SU-DHL-6 (cell line): Measurements from ENCODE around the gene BMP2K.

Experiments used
- H2AFZ ChIP-seq: fragments of 200-600 bp; sonication (generic); 2 replicates; pipeline ENCODE4 v1.6.1; 2014; ENCODE audit warnings: low read depth, mild to moderate bottlenecking, moderate library complexity, mixed read lengths, antibody characterized with exemption, low read length; ENCODE audit not compliant: severe bottlenecking
- H3F3A ChIP-seq: fragments of 200-600 bp; shearing (Covaris generic); 2 replicates; pipeline ENCODE4 v1.6.0; 2016; ENCODE audit warnings: antibody characterized with exemption, mild to moderate bottlenecking; ENCODE audit not compliant: insufficient read depth
- H3K27ac ChIP-seq: fragments of 200-600 bp; sonication (generic); 2 replicates; pipeline ENCODE4 v1.5.1; 2016; ENCODE audit warnings: low read depth, mild to moderate bottlenecking, low read length, moderate library complexity, mixed read lengths
- H3K27me3 ChIP-seq: fragments of 200-600 bp; sonication (generic), shearing (Covaris generic); 2 replicates; pipeline ENCODE4 v1.6.0; 2014; ENCODE audit warnings: mild to moderate bottlenecking, low read length
- H3K36me3 ChIP-seq: fragments of 200-600 bp; sonication (generic); 2 replicates; pipeline ENCODE4 v1.6.1; 2014; ENCODE audit warnings: mild to moderate bottlenecking, low read length, mixed read lengths
- H3K4me2 ChIP-seq: fragments of 300-600, 200-600 bp; shearing (Covaris generic), sonication (generic); 2 replicates; pipeline ENCODE4 v1.6.0; 2014; ENCODE audit warnings: low read length, low read depth, mild to moderate bottlenecking; ENCODE audit not compliant: poor library complexity, severe bottlenecking
- H3K4me3 ChIP-seq: fragments of 200-600 bp; sonication (generic); 2 replicates; pipeline ENCODE4 v1.5.1; 2014; ENCODE audit warnings: antibody characterized with exemption, low read length, mild to moderate bottlenecking, mixed read lengths; ENCODE audit not compliant: insufficient read depth, poor library complexity, severe bottlenecking
- H3K79me2 ChIP-seq: fragments of 200-600 bp; sonication (generic); 2 replicates; pipeline ENCODE4 v1.6.1; 2014; ENCODE audit warnings: mild to moderate bottlenecking, low read length, moderate library complexity; ENCODE audit not compliant: insufficient read depth
- H3K9ac ChIP-seq: fragments of 200-600 bp; sonication (generic); 2 replicates; pipeline ENCODE4 v1.7.0; 2014; ENCODE audit warnings: mild to moderate bottlenecking, low read length
- H3K9me2 ChIP-seq: fragments of 200-600 bp; sonication (generic); replicated peaks from 2 replicates; pipeline ENCODE4 v1.6.1; 2014; ENCODE audit warnings: low read length; ENCODE audit not compliant: insufficient read depth
- H3K9me3 ChIP-seq: fragments of 200-600 bp; sonication (generic); 2 replicates; pipeline ENCODE4 v1.6.1; 2014; ENCODE audit warnings: low read length, mixed read lengths; ENCODE audit not compliant: insufficient read depth
- H4K20me1 ChIP-seq: fragments of 200-600 bp; sonication (generic); 2 replicates; pipeline ENCODE4 v1.6.1; 2014; ENCODE audit warnings: low read depth, mild to moderate bottlenecking, antibody characterized with exemption, low read length, moderate library complexity, mixed read lengths
- CTCF ChIP-seq: fragments of 200-600 bp; sonication (generic); IDR thresholded peaks from one replicate; pipeline ENCODE4 v1.5.1; 2017; ENCODE audit warnings: antibody characterized with exemption, mild to moderate bottlenecking, low read length, moderate library complexity; ENCODE audit not compliant: insufficient read depth, poor library complexity, severe bottlenecking
- EZH2phosphoT487 ChIP-seq: fragments of 200-600 bp; sonication (generic), shearing (Covaris generic); conservative IDR thresholded peaks from 2 replicates; pipeline ENCODE4 v1.6.1; 2018; ENCODE audit warnings: mild to moderate bottlenecking, antibody characterized with exemption, low read length, moderate library complexity, mixed read lengths

Gene BMP2K

GRCh38 chr4:78754872-78755271 is 21.3 kb upstream of the BMP2K start:
- Histone ChIP-seq H3K4me3 (no peak overlapping the region), H3K9ac (no peak overlapping the region)

GRCh38 chr4:78756137-78756536 is 20.0 kb upstream of the BMP2K start:
- no peak overlapping the region for H3K4me3 ChIP-seq
- H3K9me2 ChIP-seq, result no peaks in the 10 kb centered on the region
- H3K9me3 ChIP-seq, result no peaks in the 10 kb centered on the region
- H3K27me3 ChIP-seq, result no peaks in the 10 kb centered on the region
- H3K79me2 ChIP-seq, result no peaks in the 10 kb centered on the region
- no peak overlapping the region for H3K9ac ChIP-seq
- H4K20me1 ChIP-seq, result no peaks in the 10 kb centered on the region
- H3F3A ChIP-seq, result no peaks in the 10 kb centered on the region
- no peak overlapping the region for H3K27ac ChIP-seq
- no peaks in the 10 kb centered on the region for H3K36me3 ChIP-seq
- no peak overlapping the region for H3K4me2 ChIP-seq
- no peak for TF ChIP-seq EZH2phosphoT487
- TF ChIP-seq CTCF, result no peak
- H2AFZ ChIP-seq, result no peak overlapping the region

More at GRCh38 chr4:78754872-78755271, 21.3 kb upstream of the BMP2K start:
- H3K36me3 ChIP-seq, result no peaks in the 10 kb centered on the region
- H3K4me2 ChIP-seq, result no peak overlapping the region
- no peak overlapping the region for H2AFZ ChIP-seq
- H3K79me2 ChIP-seq, result no peaks in the 10 kb centered on the region
- TF ChIP-seq EZH2phosphoT487 (no peak), CTCF (no peak)
- peaks cover 8% of the 10 kb centered on the region for H3F3A ChIP-seq
- no peaks in the 10 kb centered on the region for H4K20me1 ChIP-seq
- no peaks in the 10 kb centered on the region for H3K27me3 ChIP-seq
- no peaks in the 10 kb centered on the region for H3K9me3 ChIP-seq
- no peak overlapping the region for H3K27ac ChIP-seq
- no peaks in the 10 kb centered on the region for H3K9me2 ChIP-seq

GRCh38 chr4:78756776-78757175 is 19.4 kb upstream of the BMP2K start:
- H3F3A ChIP-seq, result no peaks in the 10 kb centered on the region
- H3K79me2 ChIP-seq, result no peaks in the 10 kb centered on the region
- no peaks in the 10 kb centered on the region for H3K27me3 ChIP-seq
- no peak overlapping the region for H3K9ac ChIP-seq
- TF ChIP-seq CTCF (no peak), EZH2phosphoT487 (no peak)
- no peak overlapping the region for H3K4me3 ChIP-seq
- H4K20me1 ChIP-seq, result no peaks in the 10 kb centered on the region
- H3K9me2 ChIP-seq, result no peaks in the 10 kb centered on the region
- H3K4me2 ChIP-seq, result no peak overlapping the region
- no peaks in the 10 kb centered on the region for H3K9me3 ChIP-seq
- H3K27ac ChIP-seq, result no peak overlapping the region
- no peak overlapping the region for H2AFZ ChIP-seq
- no peaks in the 10 kb centered on the region for H3K36me3 ChIP-seq

- H3K9me2 ChIP-seq, result no peaks in the 10 kb centered on the region
- H3K27me3 ChIP-seq, result no peaks in the 10 kb centered on the region
- no peak overlapping the region for H3K27ac ChIP-seq
- no peaks in the 10 kb centered on the region for H3K9me3 ChIP-seq
- no peaks in the 10 kb centered on the region for H3F3A ChIP-seq
- no peaks in the 10 kb centered on the region for H3K36me3 ChIP-seq
- H3K79me2 ChIP-seq, result no peaks in the 10 kb centered on the region
- H3K4me3 ChIP-seq, result no peak overlapping the region
- no peaks in the 10 kb centered on the region for H4K20me1 ChIP-seq
- H3K4me2 ChIP-seq, result no peak overlapping the region
- no peak overlapping the region for H2AFZ ChIP-seq
- no peak overlapping the region for H3K9ac ChIP-seq
- no peak for TF ChIP-seq EZH2phosphoT487
- no peak for TF ChIP-seq CTCF
Measured at GRCh38 chr4:78757574-78757973, 18.6 kb upstream of the BMP2K start.
